GM12873 (cell line): ENCODE results near the gene CCDC148.

Experiments
- TF ChIP-seq, protein P1 (sequence below): IDR thresholded peaks from 2 replicates; pipeline ENCODE4 v1.5.1; 2012; ENCODE audit warnings: low read depth, mild to moderate bottlenecking, moderate library complexity, low read length, control low read depth; ENCODE audit not compliant: insufficient read depth; ENCODE audit errors: missing control alignments

Gene CCDC148

GRCh38 chr2:158498749-158499136, 42.2 kb upstream of the CCDC148 start:
- TF ChIP-seq, protein P1, sequence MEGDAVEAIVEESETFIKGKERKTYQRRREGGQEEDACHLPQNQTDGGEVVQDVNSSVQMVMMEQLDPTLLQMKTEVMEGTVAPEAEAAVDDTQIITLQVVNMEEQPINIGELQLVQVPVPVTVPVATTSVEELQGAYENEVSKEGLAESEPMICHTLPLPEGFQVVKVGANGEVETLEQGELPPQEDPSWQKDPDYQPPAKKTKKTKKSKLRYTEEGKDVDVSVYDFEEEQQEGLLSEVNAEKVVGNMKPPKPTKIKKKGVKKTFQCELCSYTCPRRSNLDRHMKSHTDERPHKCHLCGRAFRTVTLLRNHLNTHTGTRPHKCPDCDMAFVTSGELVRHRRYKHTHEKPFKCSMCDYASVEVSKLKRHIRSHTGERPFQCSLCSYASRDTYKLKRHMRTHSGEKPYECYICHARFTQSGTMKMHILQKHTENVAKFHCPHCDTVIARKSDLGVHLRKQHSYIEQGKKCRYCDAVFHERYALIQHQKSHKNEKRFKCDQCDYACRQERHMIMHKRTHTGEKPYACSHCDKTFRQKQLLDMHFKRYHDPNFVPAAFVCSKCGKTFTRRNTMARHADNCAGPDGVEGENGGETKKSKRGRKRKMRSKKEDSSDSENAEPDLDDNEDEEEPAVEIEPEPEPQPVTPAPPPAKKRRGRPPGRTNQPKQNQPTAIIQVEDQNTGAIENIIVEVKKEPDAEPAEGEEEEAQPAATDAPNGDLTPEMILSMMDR, result no peak

GRCh38 chr2:158498043-158498748, 41.6 kb upstream of the CCDC148 start:
- TF ChIP-seq, protein P1, result no peak

DNA sequence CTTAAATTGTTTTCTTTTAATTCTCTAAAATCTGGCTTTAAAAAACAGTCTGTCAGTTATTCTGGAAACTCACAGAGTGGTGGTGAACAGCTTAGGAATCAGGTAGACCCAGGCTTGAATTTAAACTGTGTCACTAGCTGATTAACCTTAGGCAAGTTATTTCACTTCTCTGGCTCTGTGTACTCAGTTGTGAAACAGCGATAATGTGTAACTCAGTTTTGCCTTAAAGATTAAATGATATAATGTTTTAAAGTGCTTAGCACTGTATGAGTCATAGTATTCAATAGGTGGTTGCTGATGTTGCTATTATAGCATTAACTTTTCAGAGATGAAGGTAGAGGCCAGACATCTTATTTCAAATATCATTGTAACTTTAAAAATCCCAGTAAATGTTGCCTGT, 40.9 kb upstream of the CCDC148 start:
- TF ChIP-seq, protein P1, result no peak

GRCh38 chr2:158496986-158497385, 40.4 kb upstream of the CCDC148 start:
- TF ChIP-seq, protein P1, result no peak

DNA sequence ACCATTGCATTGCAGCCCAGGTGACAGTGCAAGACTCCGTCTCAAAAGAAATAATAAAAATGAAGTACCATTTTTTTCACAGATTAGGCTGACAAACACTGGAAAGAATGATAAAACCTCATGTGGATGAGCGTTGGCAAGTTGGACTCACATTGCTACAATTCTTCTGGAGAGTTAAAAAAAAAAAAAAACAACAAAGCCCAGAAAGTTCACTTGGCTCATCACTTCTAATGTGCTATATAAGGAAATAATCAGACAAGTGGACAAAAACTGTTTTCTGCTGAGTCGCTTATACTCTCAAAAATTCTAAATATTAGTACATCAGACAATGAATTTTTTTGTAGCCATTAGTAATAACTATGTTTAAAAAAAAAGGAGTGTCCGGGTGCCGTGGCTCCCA, 38.6 kb upstream of the CCDC148 start:
- TF ChIP-seq, protein P1, result no peak

DNA sequence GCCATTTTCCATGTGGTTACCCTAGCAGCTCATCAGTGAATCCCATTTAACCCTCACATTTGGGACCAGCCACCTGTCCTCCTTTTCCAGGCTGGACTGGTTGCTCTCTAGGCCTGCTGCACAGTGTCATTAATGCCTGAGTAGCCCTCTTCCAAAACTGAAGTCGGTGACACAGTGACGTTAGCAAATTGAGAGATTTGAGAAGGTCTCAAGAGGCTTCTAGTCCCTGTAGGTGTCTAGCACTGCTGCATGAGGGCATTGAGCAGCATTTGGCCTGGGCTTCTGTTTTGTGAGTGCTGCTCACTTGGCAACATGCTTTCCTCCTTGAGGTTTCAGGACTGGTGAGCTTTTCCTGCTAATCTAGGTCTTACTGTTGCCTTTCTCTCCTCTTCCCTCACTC, 36.9 kb upstream of the CCDC148 start:
- TF ChIP-seq, protein P1, result no peak

DNA sequence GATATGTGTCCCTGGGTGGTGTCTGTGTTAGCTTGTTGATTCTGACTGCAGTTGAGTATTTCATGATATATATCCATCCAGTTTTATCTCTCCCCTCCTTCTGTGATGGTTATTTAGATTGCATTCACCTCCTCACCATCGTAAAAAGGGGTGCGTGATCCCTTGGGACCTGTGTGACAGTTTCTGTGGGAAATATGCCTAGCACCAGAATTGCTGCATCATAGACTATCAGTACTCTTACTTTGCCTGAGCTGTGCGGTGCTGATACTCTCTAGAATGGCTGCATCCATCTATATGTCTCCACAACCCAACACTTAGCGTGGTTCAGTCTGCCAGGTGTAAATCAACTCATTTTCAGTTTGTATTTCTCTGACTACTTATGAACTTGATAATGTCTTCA, 34.5 kb upstream of the CCDC148 start:
- TF ChIP-seq, protein P1, result no peak
